ENCODE results near the gene TIMM13.

TIMM13 gene

DNA sequence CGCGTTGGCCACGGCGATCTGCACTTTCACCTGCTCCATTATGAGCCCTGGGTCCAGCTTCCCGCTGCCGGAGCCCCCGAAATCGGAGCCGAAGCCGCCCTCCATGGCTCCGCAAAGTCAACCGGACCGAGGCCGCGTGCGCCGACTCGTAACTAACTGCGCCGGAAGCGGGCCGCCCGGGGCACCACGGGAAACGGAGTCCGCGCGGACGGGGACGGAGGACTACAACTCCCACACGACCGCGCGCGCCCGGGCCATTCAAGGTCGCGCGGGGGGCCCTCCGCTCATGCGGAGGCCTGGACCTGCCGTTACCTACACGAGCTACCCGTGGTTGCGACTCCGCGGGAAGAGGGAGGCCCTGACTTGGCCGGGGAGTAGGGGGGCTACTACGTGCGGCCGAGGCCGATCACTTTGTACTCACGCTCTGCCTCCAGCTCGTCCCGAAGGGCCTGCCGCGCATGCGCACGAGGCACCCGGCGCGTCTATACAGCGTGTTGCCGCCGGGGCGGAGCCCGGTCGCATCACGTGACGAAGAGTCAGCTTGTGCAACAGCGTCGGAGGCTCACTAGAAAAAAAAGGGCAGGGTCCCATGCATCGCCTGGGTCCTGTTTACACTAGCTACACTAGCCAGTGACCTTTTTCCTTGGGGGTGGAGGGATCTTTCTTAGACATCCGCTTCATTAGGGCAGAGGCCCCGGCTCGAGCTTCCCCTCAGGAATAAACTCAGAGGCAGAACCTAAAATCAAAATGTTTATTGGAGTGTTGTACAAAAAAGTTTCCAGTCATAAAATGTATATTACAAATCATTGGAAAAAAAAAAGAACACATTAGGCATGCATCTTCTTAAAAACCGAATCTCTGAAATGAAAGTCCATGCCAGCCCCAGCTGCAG is at the start of gene TIMM13:
Gene TIMM13, minus strand, starts transcription at position 158 of the 892 bp plus-strand sequence. Its CDS starts 53 bp downstream, at position 105.
- Histone ChIP-seq H2AFZ (ENCODE audit: low read depth, low read length) (peak within 1 kb of the TSS; percentile 78), H3K4me1 (ENCODE audit: insufficient read depth, low read length) (peaks cover 24% of the 10 kb centered on the region), H3K9me3 (ENCODE audit: insufficient read depth, low read length, severe bottlenecking) (no peaks in the 10 kb centered on the region), H4K20me1 (ENCODE audit: insufficient read depth, low read length) (peaks cover 57% of the 10 kb centered on the region), H3K4me2 (ENCODE audit: insufficient read depth, low read length) (peak within 1 kb of the TSS; percentile 99), H3K27ac (ENCODE audit: low read length) (peak within 1 kb of the TSS; percentile 96), H3K9ac (ENCODE audit: low read depth, low read length) (peak within 1 kb of the TSS; percentile 74), H3K36me3 (ENCODE audit: insufficient read depth, low read length) (peaks cover 69% of the 10 kb centered on the region), H3K4me3 (ENCODE audit: low read depth in 1 of 2, low read length in 2 of 2) (peak within 1 kb of the TSS; percentile 94 to 98), H3K27me3 (ENCODE audit: insufficient read depth, low read length, poor library complexity) (no peaks in the 10 kb centered on the region), H3K79me2 (ENCODE audit: insufficient read depth, low read length) (peaks cover 33% of the 10 kb centered on the region)
- ATAC-seq (ENCODE audit: insufficient read depth, low read depth) = peak; percentile 89
- DNase-seq = peak; percentile 96
- no peak for TF ChIP-seq EZH2 (IDR thresholded peaks at IDR 0.05; ENCODE audit: borderline replicate concordance, low read depth, low read length, severe bottlenecking)

- Histone ChIP-seq H4K20me1 (ENCODE audit: insufficient read depth, low read length) (peaks cover 20% of the 10 kb centered on the region), H3K36me3 (ENCODE audit: insufficient read depth, low read length) (peaks cover 18% of the 10 kb centered on the region), H3K27ac (ENCODE audit: low read length) (peak overlapping the region; percentile 78), H3K27me3 (ENCODE audit: insufficient read depth, low read length, poor library complexity) (no peaks in the 10 kb centered on the region), H3K9me3 (ENCODE audit: insufficient read depth, low read length, severe bottlenecking) (no peaks in the 10 kb centered on the region), H2AFZ (ENCODE audit: low read depth, low read length) (0 out of 2 replicates have a peak overlapping the region, but pooled peaks have one; percentile 7), H3K4me2 (ENCODE audit: insufficient read depth, low read length) (peak overlapping the region; percentile 71), H3K79me2 (ENCODE audit: insufficient read depth, low read length) (peaks cover 28% of the 10 kb centered on the region), H3K4me3 (ENCODE audit: low read depth in 1 of 2, low read length in 2 of 2) (peak overlapping the region; percentile 60 to 72), H3K9ac (ENCODE audit: low read depth, low read length) (peak overlapping the region; percentile 76), H3K4me1 (ENCODE audit: insufficient read depth, low read length) (peaks cover 46% of the 10 kb centered on the region)
- TF ChIP-seq, protein P1, sequence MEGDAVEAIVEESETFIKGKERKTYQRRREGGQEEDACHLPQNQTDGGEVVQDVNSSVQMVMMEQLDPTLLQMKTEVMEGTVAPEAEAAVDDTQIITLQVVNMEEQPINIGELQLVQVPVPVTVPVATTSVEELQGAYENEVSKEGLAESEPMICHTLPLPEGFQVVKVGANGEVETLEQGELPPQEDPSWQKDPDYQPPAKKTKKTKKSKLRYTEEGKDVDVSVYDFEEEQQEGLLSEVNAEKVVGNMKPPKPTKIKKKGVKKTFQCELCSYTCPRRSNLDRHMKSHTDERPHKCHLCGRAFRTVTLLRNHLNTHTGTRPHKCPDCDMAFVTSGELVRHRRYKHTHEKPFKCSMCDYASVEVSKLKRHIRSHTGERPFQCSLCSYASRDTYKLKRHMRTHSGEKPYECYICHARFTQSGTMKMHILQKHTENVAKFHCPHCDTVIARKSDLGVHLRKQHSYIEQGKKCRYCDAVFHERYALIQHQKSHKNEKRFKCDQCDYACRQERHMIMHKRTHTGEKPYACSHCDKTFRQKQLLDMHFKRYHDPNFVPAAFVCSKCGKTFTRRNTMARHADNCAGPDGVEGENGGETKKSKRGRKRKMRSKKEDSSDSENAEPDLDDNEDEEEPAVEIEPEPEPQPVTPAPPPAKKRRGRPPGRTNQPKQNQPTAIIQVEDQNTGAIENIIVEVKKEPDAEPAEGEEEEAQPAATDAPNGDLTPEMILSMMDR (IDR thresholded peaks at IDR 0.05; ENCODE audit: borderline replicate concordance, extremely low read depth, low read length, poor library complexity, severe bottlenecking) = no peak
- no peak for TF ChIP-seq EZH2 (IDR thresholded peaks at IDR 0.05; ENCODE audit: borderline replicate concordance, low read depth, low read length, severe bottlenecking)
- ATAC-seq (ENCODE audit: insufficient read depth, low read depth) (peak; percentile 17), DNase-seq (peak; percentile 80)
Measured at GRCh38 chr19:2476451-2477140, 49.2 kb upstream of the TIMM13 start.

DNA sequence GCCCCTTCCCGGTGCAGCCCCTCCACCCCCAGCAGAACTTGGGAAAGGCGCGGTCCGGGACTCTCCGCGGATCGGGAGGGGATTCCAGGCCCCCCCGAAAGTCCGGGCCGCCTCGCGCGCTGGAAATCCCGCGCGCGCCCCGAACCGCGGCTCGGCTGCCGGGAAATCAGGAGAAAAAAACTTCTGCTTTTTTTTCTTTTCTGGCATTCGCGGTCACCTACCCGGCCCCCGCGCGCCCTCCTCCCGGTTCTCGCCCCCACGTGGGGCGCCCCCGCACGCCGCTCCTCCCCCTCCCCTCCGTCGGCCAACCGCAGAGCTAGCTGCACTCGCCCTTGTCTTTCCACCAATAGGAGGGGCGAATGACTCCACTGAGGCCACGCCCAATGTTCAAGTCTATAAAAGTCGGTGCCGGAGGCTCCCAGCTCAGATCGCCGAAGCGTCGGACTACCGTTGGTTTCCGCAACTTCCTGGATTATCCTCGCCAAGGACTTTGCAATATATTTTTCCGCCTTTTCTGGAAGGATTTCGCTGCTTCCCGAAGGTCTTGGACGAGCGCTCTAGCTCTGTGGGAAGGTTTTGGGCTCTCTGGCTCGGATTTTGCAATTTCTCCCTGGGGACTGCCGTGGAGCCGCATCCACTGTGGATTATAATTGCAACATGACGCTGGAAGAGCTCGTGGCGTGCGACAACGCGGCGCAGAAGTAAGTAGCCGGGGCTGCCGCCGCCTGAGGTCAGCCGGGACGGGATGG is 48.5 kb upstream of the TIMM13 start, which contains the start of gene GADD45B:
Gene GADD45B, plus strand, starts transcription at position 426 of the 749 bp plus-strand sequence. Its CDS starts 232 bp downstream, at position 658.
- Histone ChIP-seq H2AFZ (ENCODE audit: low read depth, low read length) (peak within 1 kb of the TSS; percentile 50), H3K27ac (ENCODE audit: low read length) (peak within 1 kb of the TSS; percentile 79), H4K20me1 (ENCODE audit: insufficient read depth, low read length) (peaks cover 20% of the 10 kb centered on the region), H3K9me3 (ENCODE audit: insufficient read depth, low read length, severe bottlenecking) (no peaks in the 10 kb centered on the region), H3K79me2 (ENCODE audit: insufficient read depth, low read length) (peaks cover 28% of the 10 kb centered on the region), H3K4me2 (ENCODE audit: insufficient read depth, low read length) (peak within 1 kb of the TSS; percentile 90), H3K4me1 (ENCODE audit: insufficient read depth, low read length) (peaks cover 46% of the 10 kb centered on the region), H3K4me3 (ENCODE audit: low read depth in 1 of 2, low read length in 2 of 2) (peak within 1 kb of the TSS; percentile 60 to 72), H3K36me3 (ENCODE audit: insufficient read depth, low read length) (peaks cover 18% of the 10 kb centered on the region), H3K27me3 (ENCODE audit: insufficient read depth, low read length, poor library complexity) (no peaks in the 10 kb centered on the region), H3K9ac (ENCODE audit: low read depth, low read length) (peak within 1 kb of the TSS; percentile 76)
- no peak for TF ChIP-seq EZH2 (IDR thresholded peaks at IDR 0.05; ENCODE audit: borderline replicate concordance, low read depth, low read length, severe bottlenecking)
- TF ChIP-seq, protein P1 (IDR thresholded peaks at IDR 0.05; ENCODE audit: borderline replicate concordance, extremely low read depth, low read length, poor library complexity, severe bottlenecking) = peak; percentile 1
- peak; percentile 98 for DNase-seq
- ATAC-seq (ENCODE audit: insufficient read depth, low read depth) = peak; percentile 45
